HT-29 (cell line): ENCODE results near the gene BRAP. TPM values are rescaled to one million over a fixed set of nuclear protein-coding genes. Genes with fewer than 3 reads are reported as not detected.
"Not testable (repeated sequence)": the region's sequence is repeated elsewhere in the genome, so short reads cannot be mapped to it uniquely, and the experiment has no call there.

Experiments used
- DNase-seq: peaks from one replicate; pipeline ENCODE4 v3.0.0-alpha.2; 2015; ENCODE audit warnings: low spot score
- total RNA-seq: library from RNA; depleted of rRNA; stranded (reverse); fragments of >200 nt; shearing (Covaris generic); gene quantifications from 2 replicates; pipeline ENCODE4 v1.2.3, GENCODE V29; 2014; rRNA removed

The BRAP gene, protein sequence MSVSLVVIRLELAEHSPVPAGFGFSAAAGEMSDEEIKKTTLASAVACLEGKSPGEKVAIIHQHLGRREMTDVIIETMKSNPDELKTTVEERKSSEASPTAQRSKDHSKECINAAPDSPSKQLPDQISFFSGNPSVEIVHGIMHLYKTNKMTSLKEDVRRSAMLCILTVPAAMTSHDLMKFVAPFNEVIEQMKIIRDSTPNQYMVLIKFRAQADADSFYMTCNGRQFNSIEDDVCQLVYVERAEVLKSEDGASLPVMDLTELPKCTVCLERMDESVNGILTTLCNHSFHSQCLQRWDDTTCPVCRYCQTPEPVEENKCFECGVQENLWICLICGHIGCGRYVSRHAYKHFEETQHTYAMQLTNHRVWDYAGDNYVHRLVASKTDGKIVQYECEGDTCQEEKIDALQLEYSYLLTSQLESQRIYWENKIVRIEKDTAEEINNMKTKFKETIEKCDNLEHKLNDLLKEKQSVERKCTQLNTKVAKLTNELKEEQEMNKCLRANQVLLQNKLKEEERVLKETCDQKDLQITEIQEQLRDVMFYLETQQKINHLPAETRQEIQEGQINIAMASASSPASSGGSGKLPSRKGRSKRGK
- 7.2 and 9.0 TPM in 2 replicates for total RNA-seq

DNA sequence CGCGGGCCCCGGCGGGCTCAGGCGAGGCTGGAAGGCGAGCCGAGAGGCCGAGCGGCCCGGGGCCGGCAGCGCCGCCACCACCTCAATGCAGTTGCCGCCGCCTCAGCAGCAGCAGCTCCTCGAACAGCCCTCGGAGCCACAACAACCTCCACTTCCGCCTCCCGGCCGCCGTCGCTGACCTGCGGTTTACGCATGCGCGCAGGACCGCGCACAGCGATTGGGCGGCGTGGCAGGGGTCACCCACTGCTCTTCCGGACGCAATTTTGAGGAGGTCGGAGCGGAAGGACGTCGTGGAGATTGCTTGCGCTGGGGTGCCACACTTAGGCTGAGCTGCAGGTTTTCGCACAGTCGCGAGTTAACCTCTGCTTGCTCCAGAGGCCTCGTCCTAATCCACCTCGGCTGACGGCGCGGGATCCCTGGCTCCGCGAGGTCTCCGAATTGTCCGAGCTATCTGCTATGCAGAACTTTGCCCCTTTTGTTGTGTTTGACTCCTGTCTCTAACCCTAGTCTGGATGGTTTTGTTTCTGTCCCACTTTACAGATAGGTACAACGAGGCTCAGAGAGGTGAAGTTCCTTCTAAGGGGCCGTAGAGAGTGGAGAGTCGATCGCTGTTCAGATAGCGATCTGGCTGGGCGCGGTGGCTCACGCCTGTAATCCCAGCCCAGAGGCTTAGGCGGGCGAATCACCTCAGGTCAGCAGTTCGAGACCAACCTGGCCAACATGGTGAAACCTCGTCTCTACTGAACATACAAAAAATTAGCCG is at the start of gene BRAP, which contains the start of gene ACAD10:
TSS of gene BRAP (minus strand) at position 146 of the 763 bp plus-strand sequence. CDS start 164 bp downstream, outside the sequence.
TSS of gene ACAD10 (plus strand) at position 243 of the 763 bp plus-strand sequence. CDS start 6,657 bp downstream, outside the sequence.
- peak; percentile 95 for DNase-seq

DNA sequence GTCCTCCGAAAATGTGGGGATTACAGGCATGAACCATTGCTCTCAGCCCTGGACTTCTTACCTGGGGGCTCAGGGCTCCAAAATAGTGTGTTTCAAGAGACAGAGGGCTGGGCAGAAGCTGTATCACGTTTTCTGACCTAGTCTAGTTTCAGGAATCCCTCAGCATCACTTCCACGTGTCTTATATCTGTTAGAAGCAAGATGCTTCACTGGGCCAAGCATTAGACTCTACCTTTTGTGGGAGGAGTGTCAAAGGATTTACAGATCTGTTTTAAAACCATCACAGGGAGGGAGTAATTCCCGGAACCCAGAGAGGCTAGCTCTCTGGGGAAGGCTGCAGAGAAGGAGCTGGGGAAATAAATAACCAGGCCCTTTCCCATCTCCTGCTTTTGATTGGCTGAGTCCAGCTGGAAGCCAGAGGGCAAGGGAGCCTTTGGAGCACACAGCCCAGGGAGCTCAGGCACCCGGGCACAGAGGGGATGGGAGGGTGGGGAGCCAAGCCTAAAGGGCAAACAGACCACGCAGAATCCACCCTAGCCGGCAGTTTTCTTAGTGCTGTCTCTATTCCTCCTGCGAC is 47.7 kb upstream of the BRAP start:
- no peak for DNase-seq

DNA sequence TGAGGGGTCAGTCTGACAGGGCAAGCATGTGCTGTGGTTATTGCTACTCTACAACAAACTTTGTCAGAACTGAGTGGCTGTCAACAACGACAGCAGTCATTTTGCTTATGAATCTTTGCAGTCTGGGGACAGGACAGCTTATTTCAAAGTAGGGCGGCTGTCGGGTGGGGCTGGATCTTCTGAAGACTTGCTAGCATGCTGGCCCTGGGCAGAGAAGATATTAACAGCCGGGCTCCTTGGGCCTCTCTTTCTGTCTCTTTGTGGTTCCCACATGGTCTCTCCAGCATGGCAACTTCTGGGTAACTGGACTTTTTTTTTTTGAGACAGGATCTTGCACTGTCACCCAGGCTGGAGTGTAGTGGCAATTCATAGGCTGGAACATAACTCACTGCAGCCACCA is 47.0 kb upstream of the BRAP start:
- no peak for DNase-seq

DNA sequence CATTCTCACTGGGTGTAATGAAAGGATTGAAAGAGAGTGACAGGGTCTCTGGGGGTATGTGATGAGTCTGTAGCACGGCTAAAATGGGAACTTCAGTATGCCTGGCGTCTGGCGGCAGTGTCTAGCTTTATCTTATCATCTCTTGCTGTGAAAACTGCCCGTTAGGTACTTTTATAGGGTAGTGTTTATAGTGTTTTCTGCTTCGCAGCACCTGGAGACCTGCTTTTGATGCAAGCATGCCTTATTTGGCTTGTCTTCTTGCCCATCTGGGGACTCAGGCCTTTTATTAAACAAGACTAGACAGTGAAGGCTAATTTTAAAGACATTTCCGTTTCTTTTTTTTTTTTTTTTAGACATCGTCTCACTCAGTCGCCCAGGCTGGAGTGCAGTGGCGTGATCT is 44.7 kb upstream of the BRAP start:
- DNase-seq: no peak

DNA sequence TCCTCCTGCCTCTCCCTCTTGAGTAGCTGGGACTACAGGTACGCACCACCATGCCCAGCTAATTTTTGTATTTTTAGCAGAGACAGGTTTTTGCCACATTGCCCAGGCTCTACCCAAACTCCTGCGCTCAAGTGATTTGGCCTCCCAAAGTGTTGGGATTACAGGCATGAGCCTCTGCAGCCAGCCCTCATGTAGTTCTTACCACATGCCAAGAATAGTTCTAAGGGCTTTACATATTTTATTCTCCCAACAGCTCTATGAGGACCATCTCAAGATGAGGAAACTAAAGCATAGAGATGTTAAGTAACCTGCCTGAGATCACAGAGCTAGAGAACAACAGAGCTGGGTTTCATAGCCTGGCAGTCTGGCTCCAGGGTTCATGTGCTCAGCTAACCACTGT is 43.0 kb upstream of the BRAP start:
- DNase-seq: no peak

DNA sequence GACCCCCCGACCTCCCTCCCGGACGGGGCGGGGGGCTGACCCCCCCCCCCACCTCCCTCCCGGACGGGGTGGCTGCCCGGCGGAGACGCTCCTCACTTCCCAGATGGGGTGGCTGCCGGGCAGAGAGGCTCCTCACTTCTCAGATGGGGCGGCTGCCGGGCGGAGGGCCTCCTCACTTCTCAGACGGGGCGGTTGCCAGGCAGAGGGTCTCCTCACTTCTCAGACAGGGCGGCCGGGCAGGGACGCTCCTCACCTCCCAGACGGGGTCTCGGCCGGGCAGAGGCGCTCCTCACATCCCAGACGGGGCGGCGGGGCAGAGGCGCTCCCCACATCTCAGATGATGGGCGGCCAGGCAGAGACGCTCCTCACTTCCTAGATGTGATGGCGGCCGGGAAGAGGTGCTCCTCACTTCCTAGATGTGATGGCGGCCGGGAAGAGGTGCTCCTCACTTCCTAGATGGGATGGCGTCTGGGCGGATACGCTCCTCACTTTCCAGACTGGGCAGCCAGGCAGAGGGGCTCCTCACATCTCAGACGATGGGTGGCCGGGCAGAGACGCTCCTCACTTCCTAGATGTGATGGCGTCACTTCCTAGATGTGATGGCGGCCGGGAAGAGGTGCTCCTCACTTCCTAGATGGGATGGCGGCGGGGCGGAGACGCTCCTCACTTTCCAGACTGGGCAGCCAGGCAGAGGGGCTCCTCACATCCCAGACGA is 38.0 kb upstream of the BRAP start:
- not testable (repeated sequence) for DNase-seq

DNA sequence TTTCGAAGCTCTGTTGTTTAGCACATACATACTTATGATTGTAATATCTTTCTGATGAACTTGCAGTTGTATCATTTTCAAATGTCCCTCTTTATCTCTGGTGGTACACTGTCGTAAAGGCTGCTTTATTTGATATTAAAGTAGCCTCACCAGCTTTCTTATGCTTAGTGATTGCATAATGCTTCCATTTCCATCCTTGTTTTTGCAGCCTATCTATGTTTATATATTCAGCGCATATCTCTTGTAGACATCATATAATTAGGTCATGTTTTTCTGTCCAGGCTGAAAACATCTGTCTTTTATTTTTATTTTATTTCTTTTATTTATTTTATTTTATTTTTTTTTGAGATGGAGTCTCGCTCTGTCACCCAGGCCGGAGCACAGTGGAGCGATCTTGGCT is 34.7 kb upstream of the BRAP start:
- DNase-seq: no peak

DNA sequence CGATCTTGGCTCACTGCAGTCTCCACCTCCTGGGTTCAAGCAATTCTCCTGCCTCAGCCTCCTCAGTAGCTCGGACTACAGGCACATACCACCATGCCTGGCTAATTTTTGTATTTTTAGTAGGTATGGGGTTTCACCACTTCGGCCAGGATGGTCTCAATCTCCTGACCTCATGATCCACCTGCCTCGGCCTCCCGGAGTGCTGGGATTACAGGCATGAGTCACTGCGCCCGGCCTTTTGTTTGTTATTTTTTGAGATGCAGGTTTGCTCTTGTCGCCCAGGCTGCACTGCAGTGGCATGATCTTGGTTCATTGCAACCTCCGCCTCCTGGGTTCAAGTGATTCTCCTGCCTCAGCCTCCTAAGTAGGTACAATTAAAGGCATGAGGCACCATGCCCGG is 33.6 kb upstream of the BRAP start:
- not testable (repeated sequence) for DNase-seq

DNA sequence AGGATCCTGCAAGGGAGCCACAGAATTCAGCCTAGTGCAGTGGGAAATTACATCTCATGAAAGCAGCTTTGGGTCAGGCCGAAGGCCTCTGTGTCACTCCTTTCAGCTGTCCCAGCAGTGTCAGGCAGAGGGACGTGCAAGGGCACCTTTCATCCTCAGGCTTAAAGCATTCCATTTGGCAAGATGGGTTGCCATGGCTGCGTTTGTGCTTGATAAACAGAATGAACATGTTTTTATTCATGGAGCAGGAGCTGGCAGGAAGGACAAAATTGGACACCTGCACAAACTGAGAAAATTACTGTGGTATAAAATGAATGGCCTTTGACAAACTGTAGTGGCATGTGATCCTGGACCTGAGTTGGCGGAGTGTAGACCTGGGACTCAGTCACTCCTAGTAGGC is 29.5 kb upstream of the BRAP start:
- DNase-seq: peak; percentile 29

DNA sequence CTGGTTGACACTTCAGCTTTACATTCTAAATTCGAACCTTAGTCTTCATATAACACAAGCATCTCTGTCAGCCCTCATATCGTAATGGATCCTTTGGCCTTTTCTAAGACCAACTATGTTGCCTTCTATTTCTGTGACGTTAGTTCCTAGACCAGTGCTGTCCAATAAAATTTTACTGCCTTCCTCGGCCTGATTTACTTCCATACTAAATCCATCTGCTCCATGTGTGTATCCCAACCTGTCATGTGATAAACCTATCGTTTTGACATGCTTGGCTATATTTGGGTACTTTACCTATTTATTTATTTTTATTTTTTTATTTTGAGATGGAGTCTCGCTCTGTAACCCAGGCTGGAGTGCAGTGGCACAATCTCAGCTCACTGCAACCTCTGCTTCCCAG is 20.4 kb upstream of the BRAP start:
- DNase-seq: no peak

DNA sequence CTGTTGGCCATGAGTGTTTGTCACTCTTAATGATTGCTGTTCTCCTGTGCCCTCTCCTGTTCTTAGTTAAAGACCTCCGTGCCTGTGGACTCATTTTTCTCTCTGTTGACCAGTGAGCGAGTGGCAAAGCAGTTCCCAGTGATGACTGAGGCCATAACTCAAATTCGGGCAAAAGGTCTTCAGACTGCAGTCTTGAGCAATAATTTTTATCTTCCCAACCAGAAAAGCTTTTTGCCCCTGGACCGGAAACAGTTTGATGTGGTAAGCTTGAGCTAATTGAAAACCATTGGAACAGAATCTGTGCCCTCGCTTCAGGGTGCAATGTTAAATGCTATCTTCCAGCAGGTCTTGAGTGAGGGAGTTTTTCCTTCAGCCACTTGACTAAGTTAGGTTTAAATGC is 19.9 kb upstream of the BRAP start:
- DNase-seq: no peak

DNA sequence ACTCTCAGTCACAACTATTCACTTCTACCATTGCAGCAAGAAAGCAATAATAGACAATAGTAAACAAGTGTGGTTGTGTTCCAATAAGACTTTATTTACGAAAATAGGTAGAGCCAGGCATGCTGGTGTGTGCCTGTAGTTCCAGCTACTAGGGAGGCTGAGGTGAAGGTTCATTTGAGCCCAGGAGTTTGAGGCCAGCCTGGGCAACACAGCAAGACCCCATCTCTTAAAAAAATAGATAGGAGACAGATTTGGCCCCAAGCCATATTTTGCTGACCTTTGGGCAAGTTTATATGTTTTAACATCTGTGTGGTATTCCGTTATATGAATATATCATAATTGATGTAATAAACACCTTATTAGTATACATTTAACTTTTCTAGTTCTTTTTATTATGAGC is 14.2 kb upstream of the BRAP start:
- no peak for DNase-seq

DNA sequence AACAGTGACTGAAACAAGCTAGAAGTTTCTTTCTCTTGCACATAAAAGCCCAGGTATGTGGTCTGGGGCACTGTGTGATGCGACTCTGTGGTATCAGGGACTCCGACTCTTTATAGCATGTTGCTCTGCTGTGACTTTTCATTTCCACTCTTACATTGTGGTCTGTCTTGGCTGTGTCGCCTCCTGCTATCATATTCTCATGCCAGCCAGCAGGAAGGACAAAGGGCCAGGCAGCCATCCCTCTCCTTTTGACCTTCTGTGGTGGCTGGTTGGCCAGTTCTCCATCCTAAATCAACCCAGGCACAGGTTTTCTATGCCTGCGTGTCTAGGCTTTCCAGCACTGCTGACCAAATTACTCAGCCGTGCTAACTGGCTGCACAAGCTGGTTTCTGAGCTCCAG is 8.1 kb upstream of the BRAP start:
- no peak for DNase-seq

DNA sequence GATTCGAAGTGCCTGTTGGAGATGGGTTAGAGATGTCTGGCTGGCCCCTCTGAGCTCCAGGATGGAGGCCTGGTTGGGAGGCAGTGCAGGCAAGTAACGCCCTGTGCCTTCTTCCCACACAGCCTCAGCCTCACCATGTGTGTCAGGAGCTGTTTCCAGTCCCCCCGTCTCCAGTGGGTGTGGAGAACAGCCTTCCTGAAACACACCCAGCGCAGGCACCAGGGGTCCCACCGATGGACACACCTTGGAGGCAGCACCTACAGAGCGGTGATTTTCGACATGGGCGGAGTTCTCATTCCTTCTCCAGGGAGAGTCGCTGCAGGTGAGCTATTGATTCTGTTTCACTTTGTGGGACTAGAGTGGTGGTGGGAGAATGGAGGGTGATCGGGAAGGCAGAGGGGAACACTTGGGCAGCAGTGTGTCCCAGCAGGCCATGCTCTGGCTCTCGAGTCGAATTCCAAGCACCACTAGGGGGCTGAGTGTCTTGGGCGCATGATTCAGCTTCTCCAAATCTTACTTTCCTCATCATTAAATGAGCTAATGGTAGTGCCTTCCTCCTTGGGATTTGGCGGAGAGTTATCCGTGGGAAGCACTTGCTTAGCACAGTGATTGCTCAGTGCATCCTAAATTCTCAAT is 6.9 kb upstream of the BRAP start:
- DNase-seq: peak; percentile 20

DNA sequence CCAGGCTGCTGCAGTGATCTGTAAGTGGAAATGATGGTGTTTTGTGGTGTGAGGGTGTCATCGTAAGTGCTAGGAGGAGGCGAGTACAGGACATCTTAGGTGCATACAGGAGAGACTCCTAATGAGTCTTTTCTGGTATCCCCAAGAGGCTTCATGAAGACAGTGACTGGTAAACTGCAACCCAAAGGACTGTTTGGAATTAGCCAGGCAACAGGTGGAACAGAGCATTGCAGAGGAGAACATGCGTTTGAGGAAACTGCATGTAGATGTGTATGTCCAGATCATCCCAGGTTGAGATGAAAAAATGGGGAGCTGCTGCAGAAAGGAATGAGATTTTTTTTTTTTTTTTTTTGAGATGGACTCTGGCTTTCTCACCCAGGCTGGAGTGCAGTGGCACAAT is 5.5 kb upstream of the BRAP start:
- no peak for DNase-seq

DNA sequence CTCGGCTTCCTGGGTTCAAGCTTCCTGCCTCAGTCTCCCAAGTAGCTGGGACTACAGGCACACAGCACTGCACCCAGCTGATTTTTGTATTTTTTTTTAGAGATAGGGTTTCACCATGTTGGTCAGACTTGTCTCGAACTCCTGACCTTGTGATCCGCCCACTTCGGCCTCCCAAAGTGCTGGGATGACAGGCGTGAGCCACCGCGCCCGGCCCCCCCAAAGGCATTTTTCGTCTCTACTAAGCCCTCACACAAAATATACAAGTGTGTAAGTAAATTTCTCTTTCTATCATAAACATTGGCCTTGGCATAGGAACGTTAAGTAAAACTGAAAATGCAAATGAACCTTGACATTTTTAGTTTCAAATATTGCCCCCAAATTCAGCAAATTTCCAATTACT is 2.2 kb upstream of the BRAP start:
- DNase-seq: no peak

DNA sequence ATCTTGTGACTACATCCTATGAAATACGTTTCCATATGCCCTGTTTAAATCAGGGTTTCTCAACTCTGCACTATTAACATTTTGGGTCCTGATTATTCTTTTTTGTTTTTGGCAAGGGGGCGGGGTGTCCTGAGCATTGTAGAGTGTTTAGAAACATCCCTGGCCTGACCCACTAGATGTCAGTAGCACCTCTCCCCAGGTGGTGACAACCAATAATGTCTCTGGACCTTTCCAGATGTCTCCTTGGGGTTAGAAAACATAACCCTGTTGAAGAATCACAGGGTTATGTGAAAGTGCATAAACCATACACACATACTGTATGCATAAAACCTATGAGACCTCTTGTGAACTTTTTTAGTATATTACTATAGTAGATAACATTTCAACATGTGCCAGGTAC is 1.5 kb upstream of the BRAP start:
- DNase-seq: peak; percentile 47

DNA sequence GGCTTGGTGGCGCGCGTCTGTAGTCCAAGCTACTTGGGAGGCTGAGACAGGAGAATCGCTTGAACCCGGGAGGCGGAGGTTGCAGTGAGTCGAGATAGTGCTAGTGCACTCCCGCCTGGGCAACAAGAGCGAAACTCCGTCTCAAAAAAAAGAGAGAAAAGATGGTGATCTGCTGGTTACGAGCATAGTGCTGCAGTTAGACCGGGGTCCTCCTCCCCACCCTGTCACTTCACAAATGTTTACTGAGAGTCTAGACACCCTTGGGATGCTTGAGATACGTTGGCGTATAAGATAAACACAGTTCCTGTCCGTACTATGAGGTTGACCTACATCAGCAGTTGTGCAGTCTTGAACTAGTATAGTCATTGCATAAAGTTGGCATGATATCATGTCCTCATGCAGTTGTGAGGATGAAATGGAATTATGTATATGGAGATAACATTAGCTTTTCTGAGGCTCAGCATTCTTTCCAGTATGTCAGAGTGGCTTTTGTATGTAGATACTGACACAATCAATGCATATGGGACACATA is 884 bp upstream of the BRAP start:
- no peak for DNase-seq

DNA sequence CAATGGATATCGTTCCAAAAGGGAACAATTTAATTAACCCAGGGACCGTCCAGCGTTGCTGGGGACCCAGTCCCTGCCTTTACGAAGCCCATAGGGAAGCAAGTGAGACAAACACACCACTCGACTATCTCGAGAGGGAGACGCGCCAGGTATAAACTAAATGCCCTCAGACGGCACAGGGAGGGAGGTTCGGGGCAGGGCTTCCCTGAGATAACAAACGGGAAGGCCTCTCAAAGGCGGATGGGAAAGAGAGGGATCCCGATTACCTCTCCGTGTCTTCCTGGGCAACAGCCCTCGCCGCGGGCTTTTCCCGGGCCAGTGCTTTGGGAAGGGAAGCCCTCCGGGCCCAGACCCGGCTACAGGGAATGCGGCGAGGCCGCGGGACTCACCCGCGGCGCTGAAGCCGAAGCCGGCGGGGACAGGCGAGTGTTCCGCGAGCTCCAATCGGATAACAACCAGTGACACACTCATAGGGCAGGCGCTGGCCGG is 390 bp downstream of the BRAP start:
- DNase-seq: peak; percentile 53

DNA sequence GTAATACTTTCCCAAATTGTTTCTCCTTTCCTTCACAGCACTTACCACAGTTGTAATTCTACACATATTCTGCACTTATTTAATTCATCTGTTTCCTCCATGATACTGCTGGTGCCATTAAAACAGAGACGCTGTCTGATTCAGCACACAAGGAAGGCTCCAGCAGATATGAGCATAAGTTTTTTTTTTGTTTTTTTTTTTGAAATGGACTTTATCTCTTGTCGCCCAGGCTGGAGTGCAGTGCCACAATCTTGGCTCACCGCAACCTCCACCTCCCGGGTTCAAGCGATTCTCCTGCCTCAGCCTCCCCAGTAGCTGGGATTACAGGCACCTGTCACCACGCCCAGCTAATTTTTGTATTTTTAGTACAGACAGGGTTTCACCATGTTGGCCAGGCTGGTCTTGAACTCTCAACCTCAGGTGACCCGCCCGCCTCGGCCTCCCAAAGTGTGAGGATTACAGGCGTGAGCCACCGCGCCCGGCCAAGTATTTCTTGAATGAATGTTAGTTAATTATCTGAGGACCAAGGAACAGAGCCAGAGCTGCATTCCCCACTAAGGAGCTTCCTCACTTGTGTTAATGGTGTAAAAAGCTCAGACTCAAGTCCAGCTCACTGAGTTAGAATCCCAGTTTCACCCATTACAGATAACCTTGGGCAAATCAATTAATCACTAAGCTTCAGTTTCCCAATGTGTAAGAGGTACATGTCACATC is 1.1 kb downstream of the BRAP start:
- DNase-seq: not testable (repeated sequence)
